ENCODE measurements around the gene SLC9A9.
"Not testable (repeated sequence)": the region's sequence is repeated elsewhere in the genome, so short reads cannot be mapped to it uniquely, and the experiment has no call there.

Gene SLC9A9

DNA sequence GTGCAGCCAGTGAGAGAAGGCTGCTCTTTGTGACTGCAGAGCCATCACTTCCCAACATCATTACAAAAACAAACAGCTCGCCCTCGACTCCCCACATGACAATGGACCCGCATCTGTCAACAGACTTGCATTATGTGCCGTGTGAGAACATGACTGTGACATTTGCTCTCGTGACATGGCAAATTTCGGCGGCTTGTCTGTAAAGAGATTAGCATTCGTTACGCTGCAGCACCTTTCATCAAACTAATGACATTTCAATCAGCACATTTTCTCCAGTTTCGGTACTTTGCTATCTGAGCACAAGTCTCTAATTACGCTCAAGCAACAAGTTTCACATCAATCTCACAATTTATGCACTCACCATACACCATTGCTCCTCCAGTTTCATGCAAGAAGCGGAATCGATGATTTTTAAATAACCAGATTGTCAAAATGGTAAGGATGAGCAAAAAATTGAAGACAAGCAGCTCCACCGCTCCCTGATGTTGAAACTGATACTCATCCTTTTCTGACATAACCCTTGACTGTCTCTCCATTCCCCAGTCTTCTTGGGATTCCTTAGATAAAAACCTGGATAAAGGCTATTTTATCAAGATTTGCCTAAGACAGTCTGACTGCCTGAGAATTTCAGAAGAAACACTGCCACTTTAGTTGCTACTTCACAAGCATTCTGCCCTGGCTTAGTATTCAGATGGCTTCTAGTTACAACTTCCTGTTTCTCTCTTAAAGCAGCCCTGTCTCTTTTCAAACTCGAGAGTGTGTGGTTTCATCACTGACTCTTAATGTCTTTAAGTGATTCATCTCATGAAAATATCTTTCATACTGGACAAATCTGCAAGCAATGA is at the start of gene SLC9A9:
Gene SLC9A9 (minus strand): TSS at position 682 of the 845 bp plus-strand sequence. CDS start 146 bp downstream, at position 536.
- DNase-seq (ENCODE audit: low read depth in 3 of 3): no peak

DNA sequence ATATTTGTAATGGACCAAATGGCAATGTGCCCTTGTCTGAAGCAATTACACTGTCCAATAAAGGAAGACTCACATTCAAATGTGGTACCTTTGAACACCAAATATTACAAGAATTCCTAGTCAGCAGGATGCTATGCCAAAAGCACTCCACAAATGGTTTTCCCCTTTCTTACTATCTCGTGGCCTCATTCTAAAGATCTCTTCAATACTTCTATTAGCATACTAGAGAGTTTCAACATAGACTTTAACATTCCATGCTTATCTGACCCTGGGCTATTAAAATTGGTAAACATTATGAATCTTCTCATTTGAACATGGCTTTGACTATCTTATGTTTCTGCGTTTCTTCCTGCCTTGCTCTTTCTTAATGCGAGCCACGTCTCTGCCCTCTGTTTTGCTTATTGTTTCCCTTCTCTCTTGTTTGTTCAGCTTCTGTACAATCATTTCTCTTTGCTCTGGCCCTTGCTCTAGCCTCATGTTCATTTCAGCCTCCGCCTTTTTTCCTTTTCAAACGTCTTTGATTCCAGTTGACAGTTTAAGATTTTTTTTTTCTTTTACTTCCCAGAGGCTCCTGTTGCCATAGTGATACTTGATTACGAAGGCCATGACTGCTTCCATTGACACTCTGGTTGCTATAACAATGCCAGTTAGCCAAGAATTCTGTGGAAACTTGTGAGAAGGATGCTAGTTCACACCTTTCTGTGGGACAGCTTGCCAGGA is 49.5 kb upstream of the SLC9A9 start:
- no peak for DNase-seq (ENCODE audit: low read depth in 3 of 3)

DNA sequence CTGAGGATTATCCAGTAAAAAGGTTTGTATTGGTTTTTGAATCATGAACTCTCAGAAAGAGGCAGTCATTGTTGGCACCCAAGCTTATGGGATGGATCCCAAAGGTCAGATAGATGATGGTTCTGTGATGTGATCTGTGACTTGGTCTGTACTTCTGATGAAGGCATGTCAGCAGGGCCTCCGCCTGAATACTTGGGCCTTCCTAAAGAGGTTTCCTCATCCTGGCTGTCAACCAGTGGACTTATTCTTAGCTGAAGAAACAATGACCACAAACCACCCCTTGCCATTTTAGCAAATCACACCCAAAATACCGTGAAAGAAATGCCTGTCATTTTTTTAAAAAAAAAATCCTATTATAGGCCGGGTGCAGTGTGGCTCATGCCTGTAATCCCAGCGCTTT is 48.2 kb upstream of the SLC9A9 start:
- no peak for DNase-seq (ENCODE audit: low read depth in 3 of 3)

DNA sequence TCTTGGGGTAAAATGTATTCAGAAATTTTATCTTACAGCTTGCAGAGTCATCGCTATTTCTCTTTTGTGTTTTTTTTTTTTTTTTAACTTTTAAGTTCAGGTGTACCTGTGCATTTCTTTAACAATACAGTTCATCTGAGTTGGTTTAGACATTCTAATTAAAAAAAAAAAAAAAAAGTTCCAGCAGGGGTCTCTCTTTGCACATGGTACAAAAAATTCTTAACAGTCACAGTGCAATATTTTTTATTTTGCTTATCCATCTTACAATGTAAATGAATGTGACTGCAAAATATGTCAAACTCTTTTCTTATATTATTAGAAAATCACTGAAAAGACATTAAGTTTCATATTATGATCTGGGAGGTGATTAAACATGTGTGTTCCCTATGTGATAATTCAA is 47.5 kb upstream of the SLC9A9 start:
- no peak for DNase-seq (ENCODE audit: low read depth in 3 of 3)

DNA sequence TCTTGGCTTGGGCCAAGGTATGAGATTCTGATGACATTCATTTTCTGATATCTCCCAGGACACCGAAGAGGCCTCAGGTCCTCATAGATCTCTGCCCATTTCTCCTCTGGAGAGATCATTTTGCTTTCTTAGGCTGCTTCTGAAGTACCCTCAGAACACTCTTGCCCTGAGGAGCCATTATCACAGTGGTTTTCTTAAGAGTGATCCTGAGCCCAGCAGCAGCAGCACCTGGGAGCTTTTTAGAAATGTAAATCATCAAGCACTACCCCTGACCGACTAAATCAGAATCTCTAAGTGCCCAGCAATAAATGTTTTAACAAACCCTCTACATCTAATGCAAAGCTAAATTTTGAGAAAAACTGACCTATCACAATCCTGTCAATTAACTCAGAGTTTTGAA is 40.6 kb upstream of the SLC9A9 start:
- no peak for DNase-seq (ENCODE audit: low read depth in 3 of 3)

DNA sequence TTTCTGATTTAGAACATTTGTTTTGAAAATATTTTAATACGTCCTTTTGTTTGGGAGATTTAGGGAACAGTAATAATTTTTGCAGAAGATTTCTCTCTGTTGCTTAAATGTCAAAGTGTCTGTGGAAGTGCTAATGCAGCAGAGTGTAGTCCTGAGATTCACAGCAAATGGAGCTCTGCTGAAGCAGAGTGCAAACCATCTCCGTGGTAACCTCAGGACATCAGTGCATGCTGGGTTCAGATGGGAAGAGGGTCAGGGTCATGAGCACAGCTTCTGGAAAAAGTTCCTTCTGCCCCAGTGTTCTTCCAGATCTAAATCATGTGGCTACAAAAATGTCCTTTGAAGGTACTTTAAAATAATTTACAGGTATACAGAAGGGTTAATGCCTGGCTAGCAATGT is 39.9 kb upstream of the SLC9A9 start:
- no peak for DNase-seq (ENCODE audit: low read depth in 3 of 3)

DNA sequence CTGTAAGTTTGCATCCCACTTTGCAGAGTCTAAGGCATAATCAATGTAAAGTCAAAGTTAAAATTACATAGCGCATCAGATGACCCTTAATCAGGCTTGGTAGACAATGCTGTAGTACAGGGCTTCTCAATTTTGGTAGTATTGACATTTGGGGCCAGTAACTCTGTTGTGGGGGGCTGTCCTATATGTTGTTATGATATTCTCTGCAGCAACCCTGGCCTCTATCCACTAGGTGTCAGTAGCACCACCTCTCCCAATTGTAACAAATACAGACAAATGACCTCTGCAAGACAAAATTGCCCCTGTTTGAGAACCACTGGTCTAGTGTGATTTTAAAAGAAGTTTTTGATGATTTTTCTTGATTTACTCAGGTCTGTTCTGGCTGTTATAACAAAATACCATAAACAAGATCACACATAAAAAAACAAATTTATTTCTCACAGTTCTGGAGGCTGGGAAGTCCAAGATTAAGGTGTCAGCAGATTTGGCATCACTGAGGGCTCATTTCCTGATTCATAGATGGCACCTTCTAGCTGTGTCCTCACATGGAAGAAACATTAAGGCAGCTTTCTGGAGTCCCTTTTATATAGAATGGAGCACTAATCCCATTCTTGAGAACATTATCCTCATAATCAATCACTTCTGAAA is 37.6 kb upstream of the SLC9A9 start:
- DNase-seq (ENCODE audit: low read depth in 3 of 3): peak in 1 of 3 donors; percentile 11

DNA sequence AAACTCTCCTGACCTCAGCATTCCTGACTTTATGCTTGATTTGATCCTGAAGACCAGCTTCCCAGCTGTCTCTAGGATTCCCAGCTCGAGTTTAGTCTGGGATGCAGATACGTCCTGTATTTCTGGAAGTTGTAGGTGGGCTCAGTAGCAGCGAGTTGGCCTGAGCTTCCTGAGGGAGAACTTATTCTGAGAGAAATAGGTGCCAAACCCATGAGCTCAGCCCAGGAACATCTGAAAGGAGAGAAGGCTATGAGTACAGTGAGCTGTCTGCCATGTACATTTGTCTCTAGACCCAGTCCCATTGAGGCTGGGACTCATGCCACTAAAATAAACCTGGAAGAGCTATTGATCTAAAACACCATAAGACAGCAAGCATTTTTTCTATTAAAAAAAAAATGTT is 36.6 kb upstream of the SLC9A9 start:
- DNase-seq (ENCODE audit: low read depth in 3 of 3): no peak

DNA sequence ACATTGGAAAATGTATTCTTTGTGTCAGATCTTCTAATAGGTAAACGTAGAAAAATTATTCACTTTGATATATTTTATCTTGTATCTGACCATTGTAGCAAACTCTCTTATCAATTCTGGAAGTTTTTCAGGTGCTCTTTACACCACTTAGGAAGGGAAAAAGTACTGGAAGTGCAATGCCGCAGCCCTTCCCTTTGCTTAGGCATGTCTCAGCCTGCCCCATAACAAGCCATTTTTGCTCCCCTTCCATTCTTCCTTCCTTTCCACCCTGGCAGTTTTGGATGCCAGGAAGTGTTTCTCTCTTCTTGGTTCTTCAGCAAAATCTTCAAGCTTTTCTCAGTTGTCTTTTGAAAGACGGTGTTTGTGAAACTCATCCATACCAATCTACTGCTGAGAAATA is 34.9 kb upstream of the SLC9A9 start:
- no peak for DNase-seq (ENCODE audit: low read depth in 3 of 3)

DNA sequence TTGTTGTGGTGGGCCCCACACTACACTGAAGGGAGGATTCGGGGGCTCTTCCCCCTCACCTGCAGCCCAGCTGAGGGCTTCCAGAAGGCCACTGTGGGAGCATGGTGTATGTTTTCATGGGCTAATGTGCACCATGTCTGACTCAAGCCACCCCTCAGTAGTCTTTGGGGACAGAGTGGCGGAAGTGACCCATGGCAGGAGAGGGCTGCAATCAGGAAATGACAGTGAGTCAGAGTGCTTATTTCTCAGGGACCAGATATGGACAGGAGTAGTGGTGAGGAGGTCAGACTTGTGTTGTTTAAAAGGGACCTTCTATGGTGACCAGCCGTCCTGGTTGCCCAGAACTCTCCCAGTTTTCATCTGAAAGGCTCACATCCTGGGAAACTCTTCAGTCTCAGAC is 32.8 kb upstream of the SLC9A9 start:
- no peak for DNase-seq (ENCODE audit: low read depth in 3 of 3)

DNA sequence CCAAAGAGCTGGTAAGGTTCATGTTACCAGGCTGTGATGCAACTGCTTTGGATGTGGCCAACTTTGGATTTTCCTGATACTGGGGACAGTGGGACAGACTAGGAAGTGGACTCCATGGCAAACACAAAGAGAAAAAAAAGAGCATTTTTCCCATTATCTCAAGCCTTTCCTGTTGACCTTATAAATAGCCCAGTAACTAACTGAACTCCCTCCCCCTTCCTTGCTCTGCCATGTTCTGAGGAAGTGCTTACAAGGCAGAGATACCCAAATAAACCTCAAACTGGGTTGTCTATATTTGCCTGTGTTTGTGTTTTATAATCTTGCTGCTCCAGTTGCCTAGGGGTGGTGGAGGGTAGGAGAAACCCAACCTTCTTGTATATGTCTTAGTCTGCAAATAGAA is 27.3 kb upstream of the SLC9A9 start:
- no peak for DNase-seq (ENCODE audit: low read depth in 3 of 3)

DNA sequence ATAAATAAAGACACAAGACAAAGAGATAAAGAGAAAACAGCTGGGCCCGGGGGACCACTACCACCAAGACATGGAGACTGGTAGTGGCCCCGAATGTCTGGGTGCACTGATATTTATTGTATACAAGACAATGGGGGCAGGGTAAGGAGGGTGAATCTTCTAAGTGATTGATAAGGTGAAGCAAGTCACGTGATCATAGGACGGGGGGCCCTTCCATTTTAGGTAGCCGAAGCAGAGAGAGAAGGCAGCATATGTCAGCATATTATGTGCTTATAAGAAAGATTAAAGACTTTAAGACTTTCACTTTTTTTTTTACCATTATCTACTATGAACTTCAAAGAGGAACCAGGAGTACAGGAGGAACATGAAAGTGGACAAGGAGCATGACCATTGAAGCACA is 25.3 kb upstream of the SLC9A9 start:
- not testable (repeated sequence) for DNase-seq (ENCODE audit: low read depth in 3 of 3)

DNA sequence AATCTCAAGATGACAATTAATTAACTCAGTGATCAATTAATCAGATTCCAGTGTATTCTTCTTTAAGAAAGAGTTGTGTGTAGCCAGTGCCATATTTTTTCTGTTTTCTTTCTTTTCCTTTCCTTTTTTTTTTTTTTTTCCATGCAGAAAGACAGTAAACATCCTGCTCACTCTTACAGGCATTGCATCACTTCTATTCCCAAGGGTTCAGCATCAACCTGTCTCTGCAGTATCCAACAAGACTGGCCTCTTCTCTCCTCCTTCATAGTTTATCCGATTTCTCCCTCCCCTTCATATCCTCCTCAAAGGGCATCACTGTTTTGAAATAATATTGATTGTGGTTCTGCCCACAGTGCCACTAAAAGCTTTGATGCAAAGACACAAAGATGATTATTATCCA is 17.0 kb upstream of the SLC9A9 start:
- no peak for DNase-seq (ENCODE audit: low read depth in 3 of 3)

DNA sequence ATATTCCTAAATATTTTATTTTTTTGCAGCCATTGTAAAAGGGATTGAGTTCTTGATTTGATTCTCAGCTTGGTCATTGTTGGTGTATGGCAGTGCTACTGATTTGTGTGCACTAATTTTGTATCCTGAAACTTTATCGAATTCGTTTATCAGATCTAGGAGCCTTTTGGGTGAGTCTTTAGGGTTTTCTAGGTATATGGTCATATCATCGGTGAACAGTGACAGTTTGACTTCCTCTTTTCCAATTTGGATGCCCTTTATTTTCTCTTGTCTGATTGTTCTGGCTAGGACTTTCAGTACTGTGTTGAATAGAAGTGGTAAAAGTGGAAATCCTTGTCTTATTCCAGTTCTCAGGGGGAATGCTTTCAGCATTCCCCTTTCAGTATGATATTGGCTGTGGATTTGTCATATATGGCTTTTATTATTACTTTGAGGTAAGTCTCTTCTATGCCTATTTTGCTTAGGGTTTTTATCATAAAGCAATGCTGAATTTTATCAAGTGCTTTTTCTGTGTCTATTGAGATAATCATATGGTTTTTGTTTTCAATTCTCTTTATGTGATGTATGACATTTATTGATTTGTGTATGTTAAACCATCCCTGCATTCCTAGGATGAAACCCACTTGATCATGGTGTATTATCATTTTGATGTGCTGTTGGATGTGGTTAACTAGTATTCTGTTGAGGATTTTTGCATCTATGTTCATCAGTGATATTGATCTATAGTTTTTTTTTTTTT is 11.4 kb upstream of the SLC9A9 start:
- DNase-seq (ENCODE audit: low read depth in 3 of 3): no peak

DNA sequence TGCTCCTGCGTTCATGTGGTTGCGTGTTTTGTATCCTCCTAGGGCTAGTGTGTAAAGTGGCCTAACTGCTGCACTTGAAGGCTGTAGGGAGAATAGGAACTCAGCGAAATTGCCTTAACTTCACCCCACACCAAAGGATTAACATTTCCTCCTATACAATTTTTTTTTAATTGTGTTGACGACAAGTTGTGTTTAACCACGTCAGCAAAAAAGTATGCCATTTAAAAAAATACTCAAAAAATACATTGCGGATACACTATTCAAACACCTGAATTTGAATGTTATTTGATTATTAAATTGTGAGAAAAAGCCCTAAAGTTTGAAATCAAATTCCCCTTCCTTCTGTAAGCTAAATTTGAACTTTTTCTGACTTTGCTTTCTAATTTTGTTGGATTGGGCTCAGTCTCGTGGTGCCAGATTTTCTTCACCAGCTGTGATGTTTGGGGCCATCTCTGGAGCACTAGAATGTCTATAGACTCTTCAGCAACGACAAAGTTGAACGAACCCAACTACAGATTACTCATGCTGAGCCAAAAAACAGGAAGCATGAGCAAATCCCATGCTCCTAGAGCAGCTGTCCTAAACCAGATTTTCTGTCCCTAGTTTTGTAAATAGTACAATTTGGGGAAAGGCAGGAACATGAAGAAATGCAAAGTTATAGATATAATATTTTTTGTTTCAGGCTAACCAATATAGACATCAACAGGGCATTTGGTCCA is 8.1 kb upstream of the SLC9A9 start:
- no peak for DNase-seq (ENCODE audit: low read depth in 3 of 3)

DNA sequence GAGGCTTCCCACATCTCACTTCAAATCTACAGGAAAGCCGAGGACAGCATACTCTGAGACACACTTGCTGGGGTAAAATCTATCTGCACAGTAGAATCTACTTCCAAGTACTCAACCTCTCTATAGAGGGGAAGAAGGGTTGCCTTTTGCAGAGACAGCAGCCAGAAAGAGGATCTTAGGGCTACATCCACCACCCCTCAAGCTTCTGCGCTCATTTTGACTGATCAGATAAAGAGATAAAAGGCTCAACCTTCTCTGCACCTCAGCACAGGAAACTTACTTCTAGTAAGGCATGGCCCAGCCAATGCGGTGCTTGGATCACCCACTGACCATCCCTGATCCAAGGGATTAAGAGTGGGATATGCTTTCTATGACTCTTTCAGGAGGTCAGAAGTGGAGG is 6.9 kb upstream of the SLC9A9 start:
- DNase-seq (ENCODE audit: low read depth in 3 of 3): no peak

DNA sequence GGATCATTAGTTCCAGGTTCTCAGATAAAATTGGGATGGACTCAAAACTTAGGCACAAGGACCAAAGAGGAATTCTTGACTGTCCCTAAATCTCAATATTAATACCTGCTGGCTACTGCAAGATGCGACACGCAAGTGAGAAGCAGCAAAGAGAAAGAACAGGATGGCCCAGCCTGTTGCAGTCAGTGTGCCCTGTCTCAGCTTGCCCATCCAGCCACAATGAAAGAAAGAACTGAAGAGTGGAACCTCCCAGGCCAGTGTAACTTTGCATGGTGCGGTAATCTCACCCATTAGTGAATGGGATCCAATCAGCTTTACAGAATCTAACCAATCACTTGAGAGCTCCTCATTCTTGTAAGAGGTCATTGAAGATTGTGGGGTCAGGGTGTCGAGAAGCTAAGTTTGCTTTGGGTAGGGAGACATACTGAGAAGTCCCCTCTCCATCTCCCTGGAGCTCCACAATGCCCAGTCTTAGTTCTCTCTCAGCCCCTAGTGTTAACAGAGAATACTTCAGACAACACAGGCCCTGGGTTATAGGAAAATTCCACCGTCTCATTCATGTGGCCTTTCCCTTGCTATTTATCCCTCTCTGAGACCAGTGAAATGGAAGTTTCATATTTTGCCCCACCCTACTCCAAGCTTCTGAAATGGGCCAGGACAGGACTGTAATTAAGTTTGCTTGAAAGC is 3.2 kb upstream of the SLC9A9 start:
- no peak for DNase-seq (ENCODE audit: low read depth in 3 of 3)

DNA sequence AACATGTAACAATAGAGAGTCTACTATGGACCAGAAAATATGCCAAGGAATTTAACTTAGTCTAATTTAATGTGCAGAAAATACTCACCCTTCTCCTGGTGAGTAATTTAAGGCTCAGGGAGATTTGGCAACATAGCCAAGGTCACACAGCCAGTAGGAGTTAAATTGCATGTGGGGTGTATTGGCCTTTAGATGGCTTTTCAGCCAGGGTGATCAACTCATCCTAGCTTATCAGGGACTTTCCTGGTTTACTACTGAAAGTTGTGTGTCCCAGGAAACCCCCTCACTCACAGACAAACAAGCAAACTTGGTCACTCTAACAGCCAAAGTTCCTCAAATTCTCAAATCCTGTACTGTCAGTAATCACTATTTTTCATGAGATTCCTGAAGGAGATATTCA is 2.6 kb upstream of the SLC9A9 start:
- no peak for DNase-seq (ENCODE audit: low read depth in 3 of 3)

DNA sequence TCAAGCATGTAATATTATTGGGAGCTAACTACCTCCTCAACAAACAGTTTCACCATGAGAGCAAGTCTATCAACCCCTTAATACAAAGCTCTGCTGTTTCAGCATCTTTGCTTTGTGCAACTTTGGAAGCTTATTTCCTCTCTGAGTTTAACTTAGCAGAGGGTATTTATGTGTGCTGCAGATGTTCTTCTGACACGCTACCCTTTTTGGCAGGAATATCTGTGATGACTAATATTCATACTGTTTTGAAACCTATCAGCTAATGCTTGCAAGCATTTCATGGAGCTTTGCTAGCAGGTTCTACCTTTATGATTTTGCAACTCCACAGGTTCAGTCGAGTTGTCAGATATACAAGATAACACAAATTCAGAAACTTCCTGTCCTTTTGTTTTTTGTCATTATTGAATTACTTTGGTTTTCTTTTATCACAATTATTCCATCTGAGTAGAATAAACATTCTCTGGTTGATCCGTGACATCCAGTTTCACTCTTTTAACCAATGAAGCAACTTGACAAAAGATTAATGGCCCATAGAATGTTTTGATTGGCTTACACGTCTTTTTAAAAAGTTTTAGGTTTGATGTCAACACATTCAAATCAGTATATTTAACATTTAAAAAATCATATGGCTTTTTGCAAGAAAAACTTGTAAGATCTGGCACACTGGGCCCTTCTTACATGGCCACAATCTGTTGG is 1.7 kb upstream of the SLC9A9 start:
- no peak for DNase-seq (ENCODE audit: low read depth in 3 of 3)

DNA sequence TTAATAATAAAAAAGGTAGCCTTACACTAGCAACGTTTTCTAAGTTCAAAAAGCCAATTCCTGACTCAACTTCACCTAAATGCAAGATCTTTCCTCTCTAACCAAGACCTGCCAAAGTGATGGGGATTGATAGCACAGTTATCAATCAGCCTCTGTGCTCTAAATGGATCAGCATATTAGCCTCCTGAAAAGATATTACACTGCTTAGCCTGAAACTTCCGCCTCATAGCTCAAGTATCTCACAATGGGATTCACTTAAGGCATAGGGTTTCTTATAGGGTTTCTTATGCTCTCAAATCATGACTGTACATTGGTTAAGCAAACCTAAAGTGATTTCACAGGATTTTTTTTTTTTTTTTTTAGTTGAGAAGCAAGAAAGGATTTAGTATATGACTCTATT is 436 bp upstream of the SLC9A9 start:
- DNase-seq (ENCODE audit: low read depth in 3 of 3): no peak

Measured in stimulated activated CD4-positive, alpha-beta T cell treated with anti-CD3 and anti-CD28 coated beads, TNF-alpha, amount 100 ng/mL, for 48 hours (primary cell).